Mesothelial cell of epicardium (in vitro differentiated cells): ENCODE data around the gene KCNMA1. TPM values are rescaled to one million over a fixed set of nuclear protein-coding genes. Genes with fewer than 3 reads are reported as not detected.

ENCODE experiments used
- DNase-seq, 2 experiments: peaks; one replicate each; pipeline ENCODE4 v3.0.0; 2021; ENCODE audit warnings: low spot score in 2 of 2; ENCODE audit not compliant: unreplicated experiment in 2 of 2
- H3K27ac Mint-ChIP-seq: 2 replicates; pipeline ENCODE4 v1.8.0; 2021; ENCODE audit warnings: mixed read lengths
- H3K27me3 Mint-ChIP-seq: 2 replicates; pipeline ENCODE4 v1.8.0; 2021; ENCODE audit warnings: low read depth, mixed read lengths
- H3K36me3 Mint-ChIP-seq: 2 replicates; pipeline ENCODE4 v1.8.0; 2021; ENCODE audit warnings: mixed read lengths
- H3K4me1 Mint-ChIP-seq: 2 replicates; pipeline ENCODE4 v1.8.0; 2021; ENCODE audit warnings: mixed read lengths
- H3K4me3 Mint-ChIP-seq: 2 replicates; pipeline ENCODE4 v1.8.0; 2021; ENCODE audit warnings: mild to moderate bottlenecking, moderate library complexity, mixed read lengths
- H3K9me3 Mint-ChIP-seq: 2 replicates; pipeline ENCODE4 v1.8.0; 2021; ENCODE audit warnings: mixed read lengths
- CTCF ChIP-seq: fragments of 200-600 bp; sonication (generic); IDR thresholded peaks from one replicate; pipeline ENCODE4 v1.5.0; 2021; ENCODE audit warnings: antibody characterized with exemption; ENCODE audit not compliant: unreplicated experiment
- total RNA-seq: library from RNA; stranded (reverse); gene quantifications from 3 replicates; pipeline ENCODE4 v1.2.1, GENCODE V29; 2021

Gene KCNMA1
- total RNA-seq, 1 donor from 2014 or later: 44.0 TPM

GRCh38 chr10:77492368-77492994 lies 145.1 kb downstream of the KCNMA1 start:
- Mint-ChIP-seq H3K9me3 (no peaks in the 10 kb centered on the region), H3K27me3 (no peaks in the 10 kb centered on the region), H3K36me3 (no peaks in the 10 kb centered on the region), H3K4me3 (no peak overlapping the region), H3K4me1 (peaks cover 20% of the 10 kb centered on the region), H3K27ac (no peak overlapping the region)
- TF ChIP-seq CTCF: no peak
- DNase-seq: no peak

GRCh38 chr10:77490534-77491314 lies 146.9 kb downstream of the KCNMA1 start:
- H3K9me3 Mint-ChIP-seq: peaks cover 7% of the 10 kb centered on the region
- DNase-seq: no peak
- H3K4me3 Mint-ChIP-seq: no peak overlapping the region
- H3K36me3 Mint-ChIP-seq: no peaks in the 10 kb centered on the region
- H3K4me1 Mint-ChIP-seq: peaks cover 18% of the 10 kb centered on the region
- no peak for TF ChIP-seq CTCF
- H3K27ac Mint-ChIP-seq: no peak overlapping the region
- no peaks in the 10 kb centered on the region for H3K27me3 Mint-ChIP-seq

GRCh38 chr10:77486517-77486916 lies 151.1 kb downstream of the KCNMA1 start:
- H3K36me3 Mint-ChIP-seq: no peaks in the 10 kb centered on the region
- DNase-seq: no peak
- peaks cover 6% of the 10 kb centered on the region for H3K4me1 Mint-ChIP-seq
- no peak overlapping the region for H3K4me3 Mint-ChIP-seq
- no peaks in the 10 kb centered on the region for H3K27me3 Mint-ChIP-seq
- H3K9me3 Mint-ChIP-seq: peaks cover 7% of the 10 kb centered on the region
- no peak overlapping the region for H3K27ac Mint-ChIP-seq
- TF ChIP-seq CTCF: no peak

- DNase-seq: no peak
- H3K27ac Mint-ChIP-seq: no peak overlapping the region
- H3K9me3 Mint-ChIP-seq: peaks cover 7% of the 10 kb centered on the region
- no peaks in the 10 kb centered on the region for H3K36me3 Mint-ChIP-seq
- no peaks in the 10 kb centered on the region for H3K27me3 Mint-ChIP-seq
- H3K4me3 Mint-ChIP-seq: no peak overlapping the region
- H3K4me1 Mint-ChIP-seq: peaks cover 6% of the 10 kb centered on the region
- TF ChIP-seq CTCF: no peak
These were observed 151.8 kb downstream of the KCNMA1 start for GRCh38 chr10:77485847-77486246.

GRCh38 chr10:77482072-77482471 lies 155.5 kb downstream of the KCNMA1 start:
- TF ChIP-seq CTCF: no peak
- no peak for DNase-seq
- Mint-ChIP-seq H3K4me1 (peaks cover 35% of the 10 kb centered on the region), H3K9me3 (peaks cover 7% of the 10 kb centered on the region), H3K36me3 (no peaks in the 10 kb centered on the region), H3K27ac (no peak overlapping the region), H3K4me3 (no peak overlapping the region), H3K27me3 (no peaks in the 10 kb centered on the region)
